Fibroblast of mammary gland (primary cell): ENCODE measurements around the gene ASPRV1.

ENCODE experiments used
- DNase-seq: peaks from one replicate; pipeline ENCODE4 v3.0.0-alpha.2; 2010; ENCODE audit warnings: low read depth
- H3K4me3 ChIP-seq: 2 replicates; pipeline ENCODE4 v1.5.1; 2011; ENCODE audit warnings: low read depth, mild to moderate bottlenecking, low read length, moderate library complexity; ENCODE audit not compliant: control insufficient read depth
- TF ChIP-seq, protein P1 (sequence below): conservative IDR thresholded peaks from 2 replicates; pipeline ENCODE4 v1.5.1; 2011; ENCODE audit warnings: low read depth, low read length, inconsistent platforms; ENCODE audit not compliant: control insufficient read depth, insufficient read depth

The ASPRV1 gene

DNA sequence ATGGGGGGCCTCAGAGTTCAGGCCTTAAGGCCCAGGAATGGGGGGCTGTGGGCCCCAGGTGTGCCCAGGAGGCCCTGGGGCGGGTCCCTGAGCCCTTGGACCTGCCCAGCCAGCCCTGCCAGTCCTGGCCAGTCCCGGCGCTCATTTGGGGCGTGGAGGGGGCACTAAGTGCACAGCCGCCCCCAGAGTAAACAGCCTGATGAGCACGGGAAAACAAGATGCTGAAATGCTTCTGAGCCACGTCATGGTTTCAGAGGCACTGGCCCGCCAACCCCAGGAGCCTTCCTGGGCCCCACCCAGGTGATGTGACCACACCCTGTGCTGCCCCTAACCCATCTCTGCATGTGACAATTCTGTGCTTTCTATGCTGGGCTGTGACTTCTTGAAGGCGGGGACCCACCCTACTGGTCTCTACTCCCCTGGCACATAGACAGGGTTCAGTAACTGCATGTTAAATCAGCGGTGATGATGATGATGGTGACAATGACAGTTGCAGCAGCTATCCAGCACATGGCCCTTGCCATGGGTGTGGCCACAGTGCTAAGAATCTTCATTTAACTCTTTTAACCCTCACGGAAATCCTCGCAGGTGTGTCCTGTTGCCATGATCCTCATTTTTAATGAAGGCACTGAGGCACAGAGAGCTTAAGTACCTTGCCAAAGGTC is 28.1 kb upstream of the ASPRV1 start:
- no peak overlapping the region for H3K4me3 ChIP-seq
- DNase-seq = no peak
- TF ChIP-seq, protein P1, sequence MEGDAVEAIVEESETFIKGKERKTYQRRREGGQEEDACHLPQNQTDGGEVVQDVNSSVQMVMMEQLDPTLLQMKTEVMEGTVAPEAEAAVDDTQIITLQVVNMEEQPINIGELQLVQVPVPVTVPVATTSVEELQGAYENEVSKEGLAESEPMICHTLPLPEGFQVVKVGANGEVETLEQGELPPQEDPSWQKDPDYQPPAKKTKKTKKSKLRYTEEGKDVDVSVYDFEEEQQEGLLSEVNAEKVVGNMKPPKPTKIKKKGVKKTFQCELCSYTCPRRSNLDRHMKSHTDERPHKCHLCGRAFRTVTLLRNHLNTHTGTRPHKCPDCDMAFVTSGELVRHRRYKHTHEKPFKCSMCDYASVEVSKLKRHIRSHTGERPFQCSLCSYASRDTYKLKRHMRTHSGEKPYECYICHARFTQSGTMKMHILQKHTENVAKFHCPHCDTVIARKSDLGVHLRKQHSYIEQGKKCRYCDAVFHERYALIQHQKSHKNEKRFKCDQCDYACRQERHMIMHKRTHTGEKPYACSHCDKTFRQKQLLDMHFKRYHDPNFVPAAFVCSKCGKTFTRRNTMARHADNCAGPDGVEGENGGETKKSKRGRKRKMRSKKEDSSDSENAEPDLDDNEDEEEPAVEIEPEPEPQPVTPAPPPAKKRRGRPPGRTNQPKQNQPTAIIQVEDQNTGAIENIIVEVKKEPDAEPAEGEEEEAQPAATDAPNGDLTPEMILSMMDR = no peak

DNA sequence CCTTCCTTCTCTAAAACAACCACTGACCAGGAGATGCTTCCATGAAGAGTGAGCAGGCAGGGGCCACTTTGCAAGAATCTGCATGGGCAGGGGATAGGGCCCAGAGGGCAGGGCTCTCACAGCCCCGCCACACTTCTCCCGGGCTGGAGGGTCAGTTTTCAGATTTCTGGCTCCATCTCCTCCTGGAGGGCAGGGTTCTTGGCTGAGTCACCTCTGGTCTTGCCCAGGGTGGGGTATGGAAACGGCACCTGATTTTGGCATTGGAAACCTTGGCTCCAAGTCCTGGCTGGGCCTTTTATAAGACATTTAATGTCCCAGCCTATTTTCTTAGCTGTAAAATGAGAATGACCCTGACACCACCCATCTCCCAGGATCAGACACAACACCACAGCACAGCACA is 27.6 kb upstream of the ASPRV1 start:
- no peak overlapping the region for H3K4me3 ChIP-seq
- DNase-seq = no peak
- TF ChIP-seq, protein P1 = no peak

DNA sequence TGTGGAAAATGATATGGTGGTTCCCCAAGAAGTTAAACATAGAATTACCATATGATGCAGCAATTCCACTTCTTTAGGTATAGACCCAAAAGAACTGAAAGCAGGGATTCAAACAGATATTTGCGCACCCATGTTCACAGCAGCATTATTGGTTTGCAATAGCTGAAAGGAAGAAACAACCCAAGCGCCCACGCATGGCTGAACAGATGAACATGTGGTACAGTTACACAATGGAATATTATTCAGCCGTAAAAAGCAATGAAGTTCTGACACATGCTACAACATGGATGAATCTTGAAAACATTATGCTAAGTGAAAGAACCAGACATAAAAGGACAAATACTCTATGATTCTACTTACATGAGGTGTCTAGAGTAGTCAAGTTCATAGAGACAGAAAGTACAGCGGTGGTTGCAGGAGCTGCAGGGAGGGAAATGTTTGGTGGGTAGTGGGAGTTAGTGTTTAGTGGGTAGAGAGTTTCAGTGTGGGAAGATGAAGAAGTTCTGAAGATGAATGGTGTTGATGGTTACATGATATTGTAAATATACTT is 26.7 kb upstream of the ASPRV1 start:
- no peak overlapping the region for H3K4me3 ChIP-seq
- TF ChIP-seq, protein P1 = no peak
- no peak for DNase-seq

DNA sequence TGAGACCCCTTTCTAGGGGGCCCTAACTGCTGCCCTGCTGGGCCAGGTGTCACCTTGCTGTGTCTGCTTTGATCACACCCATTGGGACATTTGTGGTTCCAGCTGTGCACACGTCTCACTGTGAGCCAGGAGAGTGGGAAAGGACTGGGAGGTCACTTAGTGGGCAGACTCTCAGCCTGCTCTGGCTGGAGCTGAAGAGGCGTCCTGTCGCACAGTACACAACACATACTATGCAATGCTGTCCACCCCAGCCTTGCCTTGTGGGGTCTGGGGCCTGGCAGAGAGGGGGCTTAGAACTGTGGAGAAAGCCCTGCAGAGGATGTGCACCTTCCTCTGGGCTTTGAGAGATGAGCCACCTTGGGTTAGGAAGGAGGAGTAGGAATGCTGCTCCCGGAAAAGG is 25.3 kb upstream of the ASPRV1 start:
- TF ChIP-seq, protein P1 = no peak
- no peak for DNase-seq
- no peak overlapping the region for H3K4me3 ChIP-seq

DNA sequence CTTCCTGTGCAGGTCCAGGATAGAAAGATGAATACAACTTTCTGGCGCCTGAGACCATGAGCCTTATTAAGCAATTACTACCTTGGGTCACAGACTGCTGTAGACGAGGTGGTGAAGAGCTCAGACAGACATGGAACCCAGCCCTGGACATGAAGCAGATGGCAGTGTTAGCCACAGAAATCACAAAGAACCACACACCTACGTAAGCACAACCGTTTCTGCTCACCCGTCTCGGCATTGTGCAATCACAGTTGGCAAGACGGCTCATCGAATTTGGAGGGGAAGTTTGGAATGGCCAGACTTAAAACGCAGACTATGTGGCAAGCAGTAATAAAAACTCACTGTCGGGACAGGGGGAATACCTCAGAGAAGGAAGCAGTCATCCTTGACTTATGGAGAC is 24.3 kb upstream of the ASPRV1 start:
- H3K4me3 ChIP-seq = no peak overlapping the region
- TF ChIP-seq, protein P1 = no peak
- peak; percentile 92 for DNase-seq

DNA sequence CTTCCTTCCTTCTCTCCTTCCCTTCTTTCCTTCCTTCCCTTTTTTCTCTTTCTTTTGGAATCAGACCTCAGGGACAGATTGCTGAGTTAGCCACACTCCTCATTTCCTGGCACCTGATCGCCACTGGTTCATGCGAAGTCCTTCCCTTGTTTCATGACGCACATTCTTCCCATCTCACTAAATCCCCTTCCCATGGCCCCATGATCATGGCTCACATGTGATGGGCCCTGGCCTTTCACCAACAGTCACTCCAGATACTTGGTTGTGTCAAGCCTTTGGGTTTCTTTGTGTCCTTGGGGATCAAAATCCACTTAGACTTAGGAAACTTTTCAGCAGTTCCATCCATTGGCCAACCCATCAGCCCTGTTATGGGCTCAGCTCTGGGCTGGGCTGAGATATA is 23.8 kb upstream of the ASPRV1 start:
- no peak for DNase-seq
- TF ChIP-seq, protein P1 = no peak
- H3K4me3 ChIP-seq = no peak overlapping the region
